Neural cell (in vitro differentiated cells): ENCODE results near the gene SLC23A1. TPM values are rescaled to one million over a fixed set of nuclear protein-coding genes. Genes with fewer than 3 reads are reported as not detected.
"Not testable (repeated sequence)": the region's sequence is repeated elsewhere in the genome, so short reads cannot be mapped to it uniquely, and the experiment has no call there.

Experiments used
- H2AFZ ChIP-seq: fragments of 200-600, 300-800 bp; sonication (generic), shearing (Covaris generic); 2 replicates; pipeline ENCODE4 v1.6.0; 2014; ENCODE audit warnings: low read depth, mild to moderate bottlenecking, antibody characterized with exemption, low read length, moderate library complexity
- H3F3A ChIP-seq: fragments of 200-600 bp; shearing (Covaris generic); 2 replicates; pipeline ENCODE4 v1.6.1; 2016; ENCODE audit warnings: mild to moderate bottlenecking, moderate library complexity, mixed read lengths, antibody characterized with exemption, low read length; ENCODE audit not compliant: insufficient read depth, poor library complexity, severe bottlenecking
- H3K27ac ChIP-seq: fragments of 200-600, 300-800 bp; sonication (generic), shearing (Covaris generic); 2 replicates; pipeline ENCODE4 v1.5.1; 2014; ENCODE audit warnings: mild to moderate bottlenecking, low read length, moderate library complexity
- H3K27me3 ChIP-seq: fragments of 300-800, 200-600 bp; sonication (generic), shearing (Covaris generic); 2 replicates; pipeline ENCODE4 v1.6.0; 2014; ENCODE audit warnings: mild to moderate bottlenecking, low read depth, low read length, moderate library complexity; ENCODE audit not compliant: insufficient read depth
- H3K36me3 ChIP-seq: fragments of 300-800, 200-600 bp; sonication (generic), shearing (Covaris generic); 2 replicates; pipeline ENCODE4 v1.5.1; 2014; ENCODE audit warnings: mild to moderate bottlenecking, antibody characterized with exemption, low read length, moderate library complexity; ENCODE audit not compliant: insufficient read depth
- H3K4me2 ChIP-seq: fragments of 300-800, 200-600 bp; sonication (generic), shearing (Covaris generic); 2 replicates; pipeline ENCODE4 v1.6.0; 2014; ENCODE audit warnings: mild to moderate bottlenecking, low read length
- H3K4me3 ChIP-seq: fragments of 300-800, 200-600 bp; sonication (generic), shearing (Covaris generic); 2 replicates; pipeline ENCODE4 v1.5.1; 2014; ENCODE audit warnings: mild to moderate bottlenecking, low read length, moderate library complexity
- H3K79me2 ChIP-seq: fragments of 200-600 bp; shearing (Covaris generic); replicated peaks from 2 replicates; pipeline ENCODE4 v1.6.0; 2014; ENCODE audit warnings: mild to moderate bottlenecking, low read length, moderate library complexity; ENCODE audit not compliant: insufficient read depth
- H3K9ac ChIP-seq: fragments of 300-800, 200-600 bp; sonication (generic), shearing (Covaris generic); 2 replicates; pipeline ENCODE4 v1.6.1; 2016; ENCODE audit warnings: mild to moderate bottlenecking, low read length, mixed read lengths
- H3K9me2 ChIP-seq: fragments of 200-600 bp; shearing (Covaris generic); 2 replicates; pipeline ENCODE4 v1.6.1; 2016; ENCODE audit warnings: mild to moderate bottlenecking, low read length, mixed read lengths; ENCODE audit not compliant: insufficient read depth
- H3K9me3 ChIP-seq: fragments of 200-600, 300-800 bp; sonication (generic), shearing (Covaris generic); 2 replicates; pipeline ENCODE4 v1.6.1; 2016; ENCODE audit warnings: mild to moderate bottlenecking, mixed run types, low read length, moderate library complexity, mixed read lengths
- H4K20me1 ChIP-seq: fragments of 200-600 bp; shearing (Covaris generic); 2 replicates; pipeline ENCODE4 v1.6.1; 2016; ENCODE audit warnings: mild to moderate bottlenecking, mixed run types; ENCODE audit not compliant: insufficient read depth
- EP300 ChIP-seq: fragments of 450-650 bp; conservative IDR thresholded peaks from 2 replicates; pipeline ENCODE4 v1.6.1; 2014; ENCODE audit warnings: antibody characterized with exemption, mild to moderate bottlenecking, moderate library complexity; ENCODE audit not compliant: poor library complexity, severe bottlenecking
- EZH2 ChIP-seq: fragments of 200-600, 300-800 bp; shearing (Covaris generic), sonication (generic); IDR thresholded peaks from 2 replicates; pipeline ENCODE4 v1.6.1; 2014; ENCODE audit warnings: antibody characterized with exemption, low read length, borderline replicate concordance, mild to moderate bottlenecking; ENCODE audit not compliant: insufficient read depth, poor library complexity, severe bottlenecking
- MXI1 ChIP-seq: fragments of 450-650 bp; conservative IDR thresholded peaks from 2 replicates; pipeline ENCODE4 v1.6.1; 2014; ENCODE audit warnings: antibody characterized with exemption, mild to moderate bottlenecking; ENCODE audit not compliant: poor library complexity, severe bottlenecking
- POLR2AphosphoS5 ChIP-seq: IDR thresholded peaks from 2 replicates; pipeline ENCODE4 v1.6.1; 2012
- RAD21 ChIP-seq: fragments of 450-650 bp; conservative IDR thresholded peaks from 2 replicates; pipeline ENCODE4 v1.6.1; 2014; ENCODE audit warnings: antibody characterized with exemption, mild to moderate bottlenecking, moderate library complexity
- SMC3 ChIP-seq: fragments of 450-650 bp; conservative IDR thresholded peaks from 2 replicates; pipeline ENCODE4 v1.6.1; 2014; ENCODE audit warnings: antibody characterized with exemption, mild to moderate bottlenecking, moderate library complexity; ENCODE audit not compliant: poor library complexity
- TAF1 ChIP-seq: IDR thresholded peaks from 2 replicates; pipeline ENCODE4 v1.6.1; 2012; ENCODE audit warnings: low read depth
- polyA plus RNA-seq: library from polyadenylated mRNA; depleted of rRNA; stranded (reverse); fragments of >200 nt; gene quantifications from 2 replicates; pipeline ENCODE4 v1.2.3, GENCODE V29; 2014
- TF ChIP-seq, protein P1 (sequence below): fragments of 450-650 bp; IDR thresholded peaks from 2 replicates; pipeline ENCODE4 v1.5.1; 2014; ENCODE audit warnings: antibody characterized with exemption, mild to moderate bottlenecking, moderate library complexity; ENCODE audit not compliant: poor library complexity, severe bottlenecking
- TF ChIP-seq, protein P2 (sequence below): IDR thresholded peaks from 2 replicates; pipeline ENCODE4 v1.6.1; 2012; ENCODE audit warnings: borderline replicate concordance

SLC23A1 gene
- polyA plus RNA-seq, 1 donor from 2014 or later: not detected

DNA sequence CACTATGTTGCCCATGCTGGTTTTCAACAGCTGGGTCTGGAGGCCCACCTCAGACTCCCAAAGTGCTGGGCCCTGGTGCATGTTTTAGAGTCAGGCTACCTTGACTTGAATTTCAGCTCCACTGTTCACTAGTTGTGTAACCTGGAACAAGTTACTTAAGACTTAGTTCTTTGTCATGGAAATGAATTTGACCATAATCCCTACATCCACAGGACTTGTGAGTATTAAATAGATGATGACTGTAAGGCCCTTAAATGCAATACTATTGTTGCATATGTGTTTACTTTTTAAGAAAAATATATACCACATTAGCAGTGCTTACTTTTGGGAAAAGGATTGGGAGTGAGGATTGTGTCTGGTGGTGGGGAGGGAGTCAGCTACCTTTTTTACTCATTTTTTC, 25.0 kb downstream of the SLC23A1 start:
- peaks cover 8% of the 10 kb centered on the region for H4K20me1 ChIP-seq
- no peak overlapping the region for H3K27ac ChIP-seq
- H3K9ac ChIP-seq: no peak overlapping the region
- peaks cover 81% of the 10 kb centered on the region for H3K79me2 ChIP-seq
- H2AFZ ChIP-seq: no peak overlapping the region
- peaks cover 3% of the 10 kb centered on the region for H3K9me3 ChIP-seq
- H3K36me3 ChIP-seq: no peaks in the 10 kb centered on the region
- H3K27me3 ChIP-seq: no peaks in the 10 kb centered on the region
- TF ChIP-seq EP300: no peak
- TF ChIP-seq, protein P1, sequence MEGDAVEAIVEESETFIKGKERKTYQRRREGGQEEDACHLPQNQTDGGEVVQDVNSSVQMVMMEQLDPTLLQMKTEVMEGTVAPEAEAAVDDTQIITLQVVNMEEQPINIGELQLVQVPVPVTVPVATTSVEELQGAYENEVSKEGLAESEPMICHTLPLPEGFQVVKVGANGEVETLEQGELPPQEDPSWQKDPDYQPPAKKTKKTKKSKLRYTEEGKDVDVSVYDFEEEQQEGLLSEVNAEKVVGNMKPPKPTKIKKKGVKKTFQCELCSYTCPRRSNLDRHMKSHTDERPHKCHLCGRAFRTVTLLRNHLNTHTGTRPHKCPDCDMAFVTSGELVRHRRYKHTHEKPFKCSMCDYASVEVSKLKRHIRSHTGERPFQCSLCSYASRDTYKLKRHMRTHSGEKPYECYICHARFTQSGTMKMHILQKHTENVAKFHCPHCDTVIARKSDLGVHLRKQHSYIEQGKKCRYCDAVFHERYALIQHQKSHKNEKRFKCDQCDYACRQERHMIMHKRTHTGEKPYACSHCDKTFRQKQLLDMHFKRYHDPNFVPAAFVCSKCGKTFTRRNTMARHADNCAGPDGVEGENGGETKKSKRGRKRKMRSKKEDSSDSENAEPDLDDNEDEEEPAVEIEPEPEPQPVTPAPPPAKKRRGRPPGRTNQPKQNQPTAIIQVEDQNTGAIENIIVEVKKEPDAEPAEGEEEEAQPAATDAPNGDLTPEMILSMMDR: no peak
- no peak for TF ChIP-seq TAF1
- no peak for TF ChIP-seq EZH2
- TF ChIP-seq, protein P2, sequence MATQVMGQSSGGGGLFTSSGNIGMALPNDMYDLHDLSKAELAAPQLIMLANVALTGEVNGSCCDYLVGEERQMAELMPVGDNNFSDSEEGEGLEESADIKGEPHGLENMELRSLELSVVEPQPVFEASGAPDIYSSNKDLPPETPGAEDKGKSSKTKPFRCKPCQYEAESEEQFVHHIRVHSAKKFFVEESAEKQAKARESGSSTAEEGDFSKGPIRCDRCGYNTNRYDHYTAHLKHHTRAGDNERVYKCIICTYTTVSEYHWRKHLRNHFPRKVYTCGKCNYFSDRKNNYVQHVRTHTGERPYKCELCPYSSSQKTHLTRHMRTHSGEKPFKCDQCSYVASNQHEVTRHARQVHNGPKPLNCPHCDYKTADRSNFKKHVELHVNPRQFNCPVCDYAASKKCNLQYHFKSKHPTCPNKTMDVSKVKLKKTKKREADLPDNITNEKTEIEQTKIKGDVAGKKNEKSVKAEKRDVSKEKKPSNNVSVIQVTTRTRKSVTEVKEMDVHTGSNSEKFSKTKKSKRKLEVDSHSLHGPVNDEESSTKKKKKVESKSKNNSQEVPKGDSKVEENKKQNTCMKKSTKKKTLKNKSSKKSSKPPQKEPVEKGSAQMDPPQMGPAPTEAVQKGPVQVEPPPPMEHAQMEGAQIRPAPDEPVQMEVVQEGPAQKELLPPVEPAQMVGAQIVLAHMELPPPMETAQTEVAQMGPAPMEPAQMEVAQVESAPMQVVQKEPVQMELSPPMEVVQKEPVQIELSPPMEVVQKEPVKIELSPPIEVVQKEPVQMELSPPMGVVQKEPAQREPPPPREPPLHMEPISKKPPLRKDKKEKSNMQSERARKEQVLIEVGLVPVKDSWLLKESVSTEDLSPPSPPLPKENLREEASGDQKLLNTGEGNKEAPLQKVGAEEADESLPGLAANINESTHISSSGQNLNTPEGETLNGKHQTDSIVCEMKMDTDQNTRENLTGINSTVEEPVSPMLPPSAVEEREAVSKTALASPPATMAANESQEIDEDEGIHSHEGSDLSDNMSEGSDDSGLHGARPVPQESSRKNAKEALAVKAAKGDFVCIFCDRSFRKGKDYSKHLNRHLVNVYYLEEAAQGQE: no peak
- no peak for TF ChIP-seq MXI1
- no peak for TF ChIP-seq RAD21
- TF ChIP-seq POLR2AphosphoS5: no peak
- no peak for TF ChIP-seq SMC3
- no peak overlapping the region for H3K4me3 ChIP-seq
- no peaks in the 10 kb centered on the region for H3F3A ChIP-seq
- H3K4me2 ChIP-seq: no peak overlapping the region
- no peaks in the 10 kb centered on the region for H3K9me2 ChIP-seq

DNA sequence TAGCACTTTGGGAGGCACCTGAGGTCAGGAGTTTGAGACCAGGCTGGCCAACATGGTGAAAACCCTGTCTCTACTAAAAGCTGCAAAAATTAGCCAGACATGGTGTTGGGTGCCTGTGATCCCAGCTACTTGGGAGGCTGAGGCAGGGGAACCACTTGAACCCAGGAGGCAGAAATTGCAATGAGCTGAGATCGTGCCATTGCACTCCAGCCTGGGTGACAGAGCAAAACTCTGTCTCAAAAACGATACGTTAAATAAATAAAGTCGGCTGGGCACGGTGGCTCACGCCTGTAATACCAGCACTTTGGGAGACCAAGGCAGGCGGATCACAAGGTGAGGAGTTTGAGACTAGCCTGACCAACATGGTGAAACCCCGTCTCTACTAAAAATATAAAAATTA, 27.2 kb downstream of the SLC23A1 start:
- H3K27me3 ChIP-seq, H3K4me3 ChIP-seq, H3K9me3 ChIP-seq, H3K27ac ChIP-seq, H3K4me2 ChIP-seq, H3K36me3 ChIP-seq, H3F3A ChIP-seq, H4K20me1 ChIP-seq, H3K9ac ChIP-seq, H2AFZ ChIP-seq, H3K9me2 ChIP-seq: not testable (repeated sequence)
- peaks cover 96% of the 10 kb centered on the region for H3K79me2 ChIP-seq

DNA sequence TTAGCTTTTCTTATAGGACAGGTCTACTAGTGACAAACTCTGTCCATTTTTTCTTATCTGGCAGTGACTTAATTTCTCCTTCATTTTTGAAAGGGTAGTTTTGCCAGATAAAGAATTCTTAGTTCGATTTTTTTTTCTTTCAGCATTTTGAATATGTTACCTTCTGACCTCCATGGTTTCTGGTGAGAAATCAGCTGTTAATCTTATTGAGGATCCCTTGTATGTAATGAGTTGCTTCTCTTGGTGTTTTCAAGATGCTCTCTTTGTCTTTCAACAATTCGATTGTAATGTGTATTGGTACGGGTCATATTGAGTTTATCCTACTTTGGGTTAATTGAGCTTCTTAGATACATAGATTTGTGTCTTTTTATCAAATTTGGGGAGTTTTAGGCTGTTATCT, 28.9 kb downstream of the SLC23A1 start:
- H3K36me3 ChIP-seq: no peaks in the 10 kb centered on the region
- H3K9ac ChIP-seq: no peak overlapping the region
- no peaks in the 10 kb centered on the region for H3K27me3 ChIP-seq
- H3K9me2 ChIP-seq: no peaks in the 10 kb centered on the region
- peaks cover 3% of the 10 kb centered on the region for H3K9me3 ChIP-seq
- H4K20me1 ChIP-seq: peaks cover 8% of the 10 kb centered on the region
- TF ChIP-seq MXI1: no peak
- TF ChIP-seq, protein P1: no peak
- TF ChIP-seq SMC3: no peak
- no peak for TF ChIP-seq RAD21
- TF ChIP-seq TAF1: no peak
- no peak for TF ChIP-seq EZH2
- TF ChIP-seq EP300: no peak
- TF ChIP-seq POLR2AphosphoS5: no peak
- TF ChIP-seq, protein P2: no peak
- H3F3A ChIP-seq: no peaks in the 10 kb centered on the region
- H3K79me2 ChIP-seq: peaks cover 89% of the 10 kb centered on the region
- H3K4me2 ChIP-seq: no peak overlapping the region
- no peak overlapping the region for H2AFZ ChIP-seq
- no peak overlapping the region for H3K27ac ChIP-seq
- H3K4me3 ChIP-seq: no peak overlapping the region
